NT2/D1 (cell line): ENCODE results near the gene PSMA7.

Source experiments
- SUZ12 ChIP-seq: IDR thresholded peaks from 2 replicates; pipeline ENCODE4 v1.6.1; 2011; ENCODE audit not compliant: insufficient read length, insufficient read depth; ENCODE audit errors: extremely low read depth
- YY1 ChIP-seq: IDR thresholded peaks from 2 replicates; pipeline ENCODE4 v1.6.1; 2011; ENCODE audit not compliant: insufficient read length, insufficient read depth

DNA sequence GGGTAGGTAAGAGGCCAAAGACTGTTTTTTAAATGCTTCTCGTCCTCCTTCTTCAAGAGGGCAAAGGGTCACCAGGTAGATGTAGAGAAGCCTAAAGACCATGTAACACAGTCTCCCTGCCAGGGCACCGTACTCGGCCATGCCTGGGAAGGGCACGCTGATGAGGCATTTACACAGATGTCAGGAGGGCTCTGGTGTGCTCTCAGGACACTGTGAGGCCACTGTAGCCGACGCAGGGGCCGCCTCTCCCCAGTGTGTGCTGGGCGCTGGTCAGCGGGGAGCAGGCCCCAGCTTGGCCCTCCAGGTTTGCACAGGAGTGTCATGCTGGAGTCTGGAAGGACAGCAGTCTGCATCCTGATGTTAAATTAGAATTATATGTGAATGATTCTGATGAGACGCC lies 32.5 kb upstream of the PSMA7 start:
- TF ChIP-seq YY1 (no peak), SUZ12 (no peak)
